GM19238 (cell line): ENCODE results near the gene PI4KB.
A peak's percentile ranks its signal among the peaks of the same experiment; 100 is the strongest.
"Not testable (repeated sequence)": the region's sequence is repeated elsewhere in the genome, so short reads cannot be mapped to it uniquely, and the experiment has no call there.

Experiments used
- DNase-seq: peaks from one replicate; pipeline ENCODE4 v3.0.0; 2011; ENCODE audit warnings: low spot score; ENCODE audit not compliant: insufficient read length

Gene PI4KB

DNA sequence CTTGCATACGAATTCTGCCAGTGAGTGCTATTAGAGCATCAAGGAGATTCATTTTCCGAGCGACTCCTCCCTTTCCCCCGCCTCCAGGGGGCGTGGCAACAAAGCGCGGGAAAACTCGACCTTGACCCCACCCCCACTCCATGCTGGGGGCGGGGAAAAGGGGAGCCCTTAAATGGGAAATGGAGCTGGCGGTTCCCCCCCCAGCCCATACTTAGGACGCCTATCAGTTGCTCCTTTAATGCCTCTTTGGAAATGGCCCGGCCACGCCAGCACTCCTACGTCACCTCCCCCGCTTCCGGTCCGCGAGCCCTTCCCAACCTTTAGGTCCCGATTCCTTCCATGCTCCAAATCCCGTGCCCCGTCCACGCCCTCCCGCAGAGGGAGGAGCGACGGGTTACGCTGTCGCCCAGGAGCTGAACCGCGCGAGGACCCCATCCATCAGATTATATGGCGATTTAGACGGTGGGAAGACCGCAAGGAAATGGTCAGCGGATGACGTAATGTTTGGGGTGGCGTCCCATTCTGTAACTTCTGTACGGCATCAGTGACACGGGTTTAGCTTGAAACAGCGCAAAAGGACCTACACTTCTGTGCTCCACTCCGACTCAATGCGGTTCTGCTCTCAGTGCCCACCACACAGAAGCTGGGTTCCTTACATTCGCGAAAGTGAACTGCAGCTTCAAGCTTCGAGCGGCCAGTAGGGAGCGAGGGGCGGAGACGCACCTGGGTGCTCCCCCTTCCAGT, 45.8 kb downstream of the PI4KB start:
- peak; percentile 80 for DNase-seq

DNA sequence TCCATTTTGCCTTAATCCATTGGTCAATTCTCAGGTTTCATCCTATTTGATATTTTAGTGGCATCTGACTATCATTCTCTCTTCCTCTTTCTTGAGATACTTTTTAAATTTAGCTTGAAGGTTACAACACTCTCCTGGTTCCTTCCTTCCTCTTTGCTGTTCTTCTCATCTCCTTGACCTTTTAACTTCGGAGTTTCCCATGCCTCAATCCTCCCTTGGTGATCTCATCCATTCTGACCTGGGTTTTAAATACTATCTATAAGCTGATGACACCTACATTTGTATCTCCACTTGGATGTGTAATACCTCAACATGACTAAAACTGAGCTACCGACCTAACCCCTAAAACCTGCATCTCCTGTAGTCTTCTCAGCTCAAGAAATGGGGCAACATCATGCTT, 50.0 kb downstream of the PI4KB start:
- DNase-seq, result no peak

GRCh38 chr1:151275341-151275740, 51.9 kb downstream of the PI4KB start:
- DNase-seq, result not testable (repeated sequence)

DNA sequence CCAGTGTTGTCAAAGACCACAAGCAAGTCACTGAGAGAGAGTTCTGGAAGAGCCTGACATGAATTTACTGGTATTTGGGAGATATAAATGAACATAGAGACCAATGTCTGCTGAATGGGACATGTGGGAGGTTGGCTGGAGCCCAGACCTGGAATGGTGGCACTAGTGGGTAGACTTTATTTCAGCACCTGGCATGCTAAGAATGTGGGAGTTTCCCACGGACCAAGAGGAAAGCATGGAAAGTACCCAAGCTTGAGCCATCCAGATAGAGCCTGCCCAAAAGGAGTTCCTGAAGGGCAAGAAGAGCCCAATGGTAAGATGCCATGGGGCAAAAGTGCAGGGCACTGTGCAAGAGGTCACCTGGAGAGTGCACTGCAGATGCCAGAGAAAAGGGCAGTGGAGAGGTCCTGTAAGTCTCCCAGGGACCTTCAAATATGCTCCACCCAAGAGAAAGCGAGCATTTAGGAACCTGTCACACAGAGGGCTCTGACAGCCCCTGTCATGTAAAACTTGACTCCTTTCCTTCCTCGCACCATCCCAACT, 53.2 kb downstream of the PI4KB start:
- DNase-seq, result no peak

GRCh38 chr1:151267760-151268159, 59.5 kb downstream of the PI4KB start:
- no peak for DNase-seq

DNA sequence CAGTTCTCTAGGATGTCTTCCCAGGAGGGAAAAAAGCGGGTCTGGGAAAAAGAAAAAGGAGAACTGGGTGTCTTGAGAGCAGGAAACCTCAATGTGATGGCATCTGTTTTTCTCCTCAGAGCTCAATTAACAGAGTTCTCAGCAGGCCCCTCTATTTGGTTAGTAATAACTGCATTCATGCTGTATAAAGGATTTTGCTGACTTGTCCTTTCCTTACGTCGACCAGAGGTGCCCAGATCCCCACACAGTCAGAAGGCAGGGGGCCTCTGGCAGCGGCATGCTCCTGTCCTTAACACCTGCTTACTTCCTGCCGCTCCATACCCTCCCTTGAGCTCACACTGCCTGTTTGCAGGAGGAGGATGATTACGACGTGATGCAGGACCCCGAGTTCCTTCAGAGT, 60.4 kb downstream of the PI4KB start:
- no peak for DNase-seq

DNA sequence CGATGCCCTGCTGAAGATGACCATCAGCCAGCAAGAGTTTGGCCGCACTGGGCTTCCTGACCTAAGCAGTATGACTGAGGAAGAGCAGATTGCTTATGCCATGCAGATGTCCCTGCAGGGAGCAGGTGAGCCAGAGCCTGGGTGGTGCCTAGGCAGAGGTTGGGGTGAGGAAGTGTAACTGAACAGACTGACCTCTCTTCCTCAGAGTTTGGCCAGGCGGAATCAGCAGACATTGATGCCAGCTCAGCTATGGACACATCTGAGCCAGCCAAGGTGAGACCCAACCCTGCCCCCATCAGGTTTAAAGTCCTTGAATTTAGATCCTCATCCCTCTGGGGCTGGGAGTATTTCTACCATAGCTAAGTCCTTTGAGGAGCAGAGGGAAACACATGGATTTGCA, 60.9 kb downstream of the PI4KB start:
- no peak for DNase-seq

GRCh38 chr1:151265446-151266236, 61.6 kb downstream of the PI4KB start:
- no peak for DNase-seq

DNA sequence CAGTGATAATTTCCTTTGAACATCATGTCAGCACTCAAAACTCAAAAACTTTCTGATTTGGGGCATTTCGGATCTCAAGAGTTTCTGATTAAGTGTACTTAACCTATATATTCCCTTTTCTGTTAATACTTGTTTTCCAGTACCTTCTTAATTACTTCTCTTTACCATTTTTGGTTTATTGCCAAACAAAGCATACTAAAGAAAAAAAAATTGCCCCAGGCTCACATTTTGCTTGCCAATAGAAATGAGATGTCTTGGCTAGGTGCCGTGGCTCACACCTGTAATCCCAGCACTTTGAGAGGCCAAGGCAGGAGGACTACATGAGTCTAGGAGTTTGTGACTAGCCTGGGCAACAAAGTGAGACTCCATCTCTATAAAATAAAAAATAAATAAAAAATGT, 67.9 kb downstream of the PI4KB start:
- no peak for DNase-seq

DNA sequence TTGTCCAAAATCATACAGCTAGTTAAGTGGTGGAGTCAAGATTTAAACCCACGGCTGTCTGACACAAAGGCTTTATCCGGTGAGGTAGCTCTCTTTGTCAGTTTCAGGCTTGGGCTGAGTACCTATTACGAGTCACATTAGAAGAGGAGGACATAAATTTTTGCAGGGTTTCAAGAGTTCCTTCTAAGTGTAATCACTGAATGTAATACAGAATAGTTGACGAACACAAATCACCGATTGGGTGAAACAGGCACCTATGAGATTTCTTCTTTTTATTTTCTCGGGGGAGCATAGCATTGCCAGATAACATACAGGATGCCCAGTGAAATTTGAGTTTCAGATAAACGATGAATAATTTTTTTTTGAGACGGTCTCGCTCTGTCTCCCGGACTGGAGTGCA, 71.8 kb downstream of the PI4KB start:
- no peak for DNase-seq

- peak; percentile 98 for DNase-seq
These were observed 72.7 kb downstream of the PI4KB start, which contains the start of gene PSMD4 for GRCh38 chr1:151254217-151255213. PSMD4 (plus strand) TSS chr1:151254734; CDS start chr1:151254783, 49 bp downstream.

DNA sequence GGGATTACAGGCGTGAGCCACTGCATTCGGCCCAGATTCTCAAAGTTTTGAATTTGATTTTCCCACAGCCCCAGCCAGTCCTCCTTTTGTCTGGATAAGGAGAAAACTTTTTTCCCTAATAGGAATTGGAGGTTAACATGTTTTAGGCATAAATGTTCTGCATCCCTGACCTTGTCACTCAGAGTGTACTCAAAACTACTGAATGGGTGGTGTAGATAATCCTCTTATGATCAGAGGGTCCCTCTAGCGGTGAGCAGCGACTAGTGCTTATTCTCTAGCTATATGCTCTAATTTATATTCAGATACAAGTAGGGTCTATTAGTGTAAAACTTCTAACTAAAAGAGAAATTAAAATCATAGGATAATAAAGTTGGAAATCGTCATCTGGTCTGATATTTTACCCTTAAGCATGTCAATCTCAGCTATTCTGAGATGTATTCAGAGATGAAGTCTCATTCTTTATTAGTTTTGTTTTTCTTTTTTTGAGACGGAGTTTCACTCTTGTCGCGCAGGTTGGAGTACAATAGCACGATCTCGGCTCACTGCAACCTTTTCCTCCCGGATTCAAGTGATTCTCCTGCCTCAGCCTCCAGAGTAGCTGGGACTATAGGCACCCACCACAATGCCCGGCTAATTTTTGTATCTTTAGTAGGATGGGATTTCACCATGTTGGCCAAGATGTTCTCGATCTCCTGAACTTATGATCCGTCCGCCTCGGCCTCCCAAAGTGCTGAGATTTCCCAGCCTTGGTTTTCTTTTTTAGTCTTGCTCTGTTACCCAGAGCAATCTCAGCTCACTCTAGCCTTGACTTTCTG, 75.4 kb downstream of the PI4KB start:
- peak; percentile 52 for DNase-seq

DNA sequence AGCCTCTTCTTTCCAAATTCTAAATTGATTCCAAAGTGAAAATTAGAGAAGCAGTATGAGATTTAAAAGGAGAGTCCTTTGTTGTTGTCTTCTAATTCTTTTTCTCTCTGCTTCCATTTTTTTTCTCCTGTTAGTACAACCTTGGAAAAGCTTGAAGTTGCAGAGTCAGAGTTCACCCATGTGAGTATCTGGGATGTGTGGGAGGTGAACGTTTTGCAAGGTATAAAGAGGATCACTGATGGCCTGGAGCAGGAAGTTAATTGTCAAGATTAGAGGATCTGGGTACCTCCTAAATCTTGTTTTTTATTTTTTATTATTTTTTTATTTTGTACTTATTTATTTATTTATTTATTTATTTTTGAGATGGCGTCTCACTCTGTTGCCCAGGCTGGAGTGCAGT, 80.4 kb downstream of the PI4KB start:
- DNase-seq, result no peak

DNA sequence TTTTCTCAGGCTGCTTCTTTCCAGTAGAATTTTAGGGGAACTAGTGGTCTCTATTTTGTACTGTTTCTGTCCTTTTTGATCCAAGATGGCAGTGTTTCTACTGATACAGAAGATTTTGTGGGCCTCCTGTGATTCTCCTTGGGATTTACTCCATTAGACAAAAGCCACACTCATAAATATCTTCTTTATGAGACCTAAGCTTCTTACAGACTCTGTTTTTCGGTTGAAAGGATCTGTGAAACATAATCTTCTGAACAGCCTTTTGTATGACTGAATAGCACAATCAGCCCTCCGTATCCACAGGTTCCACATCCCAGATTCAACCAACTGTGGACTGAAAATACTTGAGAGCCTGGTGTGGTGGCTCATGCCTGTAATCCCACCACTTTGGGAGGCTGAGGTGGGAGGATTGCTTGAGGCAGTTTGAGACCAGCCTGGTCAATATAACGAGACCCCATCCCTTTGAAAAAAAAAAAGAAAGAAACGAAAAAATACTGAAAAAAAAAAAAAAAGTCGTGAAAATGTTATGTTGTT, 83.5 kb downstream of the PI4KB start:
- DNase-seq, result no peak

GRCh38 chr1:151242442-151242841, 84.8 kb downstream of the PI4KB start:
- no peak for DNase-seq
